Heart left ventricle (tissue), 13 donors: ENCODE data around the gene MFNG.

Experiments
- CTCF ChIP-seq, 12 donors: fragments of 200-600 bp; sonication (generic) in 4 of 12; IDR thresholded peaks; one replicate each; pipeline versions ENCODE4 v1.5.0 to v1.8.0; 2018 to 2022; ENCODE audit warnings: antibody characterized with exemption in 12 of 12, mild to moderate bottlenecking in 5 of 12
- POLR2A ChIP-seq, 2 donors: fragments of 450-650 bp; IDR thresholded peaks; one replicate each; pipeline ENCODE4 v1.6.1; 2017; ENCODE audit warnings: antibody characterized with exemption in 2 of 2, mild to moderate bottlenecking in 2 of 2, moderate library complexity in 2 of 2
- donor health status: ischemic (EF 13 %, LVEDD 7.1; RV severe dilation, severe dysfunction).
- donor health status: DM: no; HTN: yes; CAD: no.
- donor health status: DM: no; HTN: no; CAD: no.
- donor health status: ischemic (EF 25% LVEDD 6.9; RV normal size, moderate dysfunction).
- donor health status: ischemic (EF 25% LVEDD 5.7; RV mildly dilated, moderate dysfunction).
- donor health status: ischemic (EF 35%, LVEDD 5.7; RV mildly dilated, moderate dysfunction).
- donor health status: nonischemic (EF 11% LVEDD 7.7; RV severe dilation, severe dysfunction).
- donor health status: DM: yes; HTN: yes; CAD: no.
- donor health status: PGD.
- donor health status: ischemic (EF 29% LVEDD 5.4; RV normal size, mild dysfunction).
- donor health status: nonischemic (EF 23%, LVEDD 6.1; RV moderate dilation, normal function).

DNA sequence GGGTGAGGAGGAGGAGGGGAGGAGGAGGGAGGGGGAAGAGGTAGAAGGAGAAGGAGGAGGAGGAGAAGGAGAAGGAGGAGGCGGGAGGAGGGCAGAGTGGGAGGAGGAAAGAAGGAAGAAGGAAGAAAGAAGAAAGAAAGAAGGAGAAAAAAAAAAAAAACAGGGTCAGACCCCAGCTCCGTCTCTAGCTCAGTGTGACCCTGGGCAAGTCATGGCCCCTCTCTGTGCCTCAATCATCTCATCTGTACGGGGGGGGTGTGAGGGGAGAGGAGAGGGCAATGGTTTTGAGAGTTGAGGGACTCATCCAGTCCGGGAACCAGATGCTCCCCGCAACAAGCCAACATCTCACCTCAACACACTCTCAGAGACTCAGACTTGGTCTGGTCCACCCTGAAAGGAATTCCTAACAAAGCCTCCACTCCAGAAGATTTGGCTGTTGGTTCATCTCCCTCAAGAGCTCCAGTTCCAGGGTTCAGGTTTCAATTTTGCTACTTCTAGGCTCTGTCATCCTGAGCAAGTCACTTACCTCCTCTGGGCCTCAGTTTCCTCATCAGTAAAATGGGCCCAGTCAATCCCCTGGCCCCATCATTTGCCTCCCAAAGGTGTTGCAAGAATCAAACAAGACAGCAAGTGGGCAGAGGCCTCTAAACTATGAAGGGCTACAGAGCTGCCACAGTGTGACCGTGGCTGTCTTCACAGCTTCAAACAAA, 25.4 kb upstream of the MFNG start:
- TF ChIP-seq CTCF (IDR thresholded peaks at IDR 0.05), result no peak
- no peak for TF ChIP-seq POLR2A (IDR thresholded peaks at IDR 0.05)
